Erythroblast (primary cell): ENCODE measurements around the gene SPSB3.

Experiments used
- GATA1 ChIP-seq: IDR thresholded peaks from 2 replicates; pipeline ENCODE4 v1.6.1; 2011; ENCODE audit warnings: low read depth, mild to moderate bottlenecking, control low read depth, low read length, moderate library complexity
- POLR2A ChIP-seq: IDR thresholded peaks from 2 replicates; pipeline ENCODE4 v1.6.1; 2011; ENCODE audit warnings: mild to moderate bottlenecking, low read length

DNA sequence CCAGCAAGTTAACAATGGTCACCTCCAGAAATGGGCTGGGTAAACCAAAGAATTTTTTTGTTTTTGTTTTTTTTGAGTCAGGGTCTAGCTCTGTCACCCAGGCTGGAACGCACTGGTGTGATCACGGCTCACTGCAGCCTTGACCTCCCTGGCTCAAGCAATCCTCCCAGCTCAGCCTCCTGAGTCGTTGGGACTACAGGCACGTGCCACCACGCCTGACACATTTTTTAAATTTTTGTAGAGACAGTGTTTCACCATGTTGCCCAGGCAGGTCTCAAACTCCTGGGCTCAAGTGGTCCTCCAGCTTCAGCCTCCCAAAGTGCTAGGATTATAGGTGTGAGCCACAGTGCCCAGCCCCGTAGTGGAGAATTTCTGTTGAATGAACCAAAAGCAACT lies 1.7 kb downstream of the SPSB3 start:
- TF ChIP-seq POLR2A (no peak), GATA1 (no peak)
